Fibroblast of skin of back (primary cell): ENCODE measurements around the gene MUC13. TPM values are rescaled to one million over a fixed set of nuclear protein-coding genes. Genes with fewer than 3 reads are reported as not detected.
A peak's percentile ranks its signal among the peaks of the same experiment; 100 is the strongest.
"Not testable (repeated sequence)": the region's sequence is repeated elsewhere in the genome, so short reads cannot be mapped to it uniquely, and the experiment has no call there.

Experiments
- DNase-seq: peaks from one replicate; pipeline ENCODE4 v3.0.0-alpha.2; 2013
- polyA plus RNA-seq, 2 experiments: library from polyadenylated mRNA; unstranded; fragments of 120-200 nt; gene quantifications; one replicate each; pipeline ENCODE4 v1.2.1, GENCODE V29; 2013; ENCODE audit not compliant: insufficient read length in 2 of 2

Gene MUC13
- not detected for polyA plus RNA-seq (2013, experiment 1 of 2; ENCODE audit: insufficient read length)
- not detected for polyA plus RNA-seq (2013, experiment 2 of 2; ENCODE audit: insufficient read length)

DNA sequence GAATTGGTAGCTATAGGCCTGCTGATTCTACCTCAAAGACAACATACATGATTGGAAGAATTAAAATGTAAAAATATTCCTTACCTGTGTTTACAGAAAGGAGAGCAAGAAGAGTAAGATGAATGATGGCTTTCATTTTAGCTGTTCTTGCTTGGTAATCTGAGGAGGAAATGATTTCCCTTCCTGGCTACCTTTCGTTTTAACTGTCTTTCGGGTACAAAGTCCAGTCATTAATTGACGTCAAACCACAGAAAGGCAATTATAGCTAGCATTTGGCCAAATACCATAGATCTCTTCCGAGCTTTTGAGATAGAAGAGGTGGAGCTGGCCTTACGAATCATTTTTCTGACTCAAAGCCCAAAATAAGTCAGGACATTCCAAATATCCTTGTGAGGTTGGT, at the start of gene MUC13:
Gene MUC13 (minus strand): TSS at position 175 of the 400 bp plus-strand sequence. CDS start 39 bp downstream, at position 136.
- DNase-seq: no peak

DNA sequence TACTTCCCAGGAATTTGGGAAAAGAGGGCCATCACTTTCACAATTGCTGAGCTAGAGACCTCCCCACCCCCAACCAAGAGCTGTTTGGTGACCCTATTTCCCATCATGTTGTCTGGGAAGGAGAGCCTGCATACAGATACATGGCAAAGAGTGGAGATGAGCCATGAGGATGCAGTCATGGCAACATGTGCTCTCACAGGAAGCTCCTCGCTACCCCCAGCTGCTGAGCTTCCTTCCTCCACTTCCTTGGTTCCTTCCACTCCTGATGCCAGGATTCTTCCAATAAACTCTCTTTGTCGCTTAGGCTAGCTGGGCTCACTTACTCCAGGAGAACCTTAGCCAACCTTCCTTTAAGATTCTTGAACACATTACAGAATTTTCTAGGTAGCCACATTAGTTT, 48.3 kb upstream of the MUC13 start:
- DNase-seq: no peak

GRCh38 chr3:124981472-124981871, 46.9 kb upstream of the MUC13 start:
- DNase-seq: no peak

DNA sequence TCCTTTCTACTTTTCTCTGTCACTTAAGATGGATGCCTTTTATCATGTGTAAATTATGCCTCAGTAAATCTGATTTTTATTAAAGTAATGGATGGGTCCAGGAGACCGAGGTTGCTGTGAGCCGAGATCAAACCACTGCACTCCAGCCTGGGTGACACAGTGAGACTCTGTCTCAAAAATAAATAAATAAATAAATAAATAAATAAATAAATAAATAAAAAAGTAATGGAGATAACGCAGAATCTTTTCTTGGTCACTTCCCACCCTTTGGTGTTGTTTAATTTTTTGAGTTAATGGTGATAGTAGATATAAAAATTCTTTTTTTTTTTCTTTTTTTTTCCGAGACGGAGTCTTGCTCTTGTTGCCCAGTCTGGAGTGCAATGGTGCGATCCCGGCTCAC, 44.1 kb upstream of the MUC13 start:
- DNase-seq: no peak

DNA sequence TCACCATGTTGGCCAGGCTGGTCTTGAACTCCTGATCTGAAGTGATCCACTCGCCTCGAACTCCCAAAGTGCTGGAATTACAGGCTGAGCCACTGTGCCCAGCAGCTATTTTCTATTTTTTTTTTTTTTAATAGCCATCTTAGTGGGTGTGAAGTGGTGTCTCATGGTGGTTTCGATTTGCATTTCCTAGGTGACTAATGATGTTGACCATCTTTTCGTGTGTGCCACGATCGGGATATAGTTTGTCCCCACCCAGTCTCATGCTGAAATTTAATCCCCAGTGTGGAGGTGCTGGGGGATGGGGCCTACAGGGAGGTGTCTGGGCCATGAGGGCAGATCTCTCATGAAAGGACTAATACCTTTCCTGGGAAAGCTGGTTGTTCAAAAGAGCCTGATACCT, 41.8 kb upstream of the MUC13 start:
- DNase-seq: no peak

GRCh38 chr3:124974691-124975090, 40.1 kb upstream of the MUC13 start:
- no peak for DNase-seq

- DNase-seq: no peak
These were observed 38.7 kb upstream of the MUC13 start for GRCh38 chr3:124973290-124973689.

DNA sequence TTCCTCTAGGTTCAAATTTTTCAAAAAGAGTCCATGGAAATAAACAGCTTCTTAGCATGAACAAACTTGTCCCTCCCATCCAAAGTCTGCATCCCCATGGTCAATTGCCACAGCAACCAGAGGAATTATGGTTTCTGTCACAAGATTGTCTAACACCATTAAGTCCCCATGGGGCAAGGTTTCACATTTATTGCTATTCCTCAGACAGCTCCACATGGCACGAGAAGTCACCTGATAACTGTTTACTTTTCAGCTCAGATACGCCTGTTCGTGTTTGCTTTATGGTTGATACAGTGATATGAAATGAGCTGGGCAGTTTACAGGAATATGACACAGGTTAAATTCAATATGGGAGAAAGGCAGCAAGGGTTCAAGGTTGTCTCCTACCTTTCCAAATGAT, 37.9 kb upstream of the MUC13 start:
- DNase-seq: no peak

DNA sequence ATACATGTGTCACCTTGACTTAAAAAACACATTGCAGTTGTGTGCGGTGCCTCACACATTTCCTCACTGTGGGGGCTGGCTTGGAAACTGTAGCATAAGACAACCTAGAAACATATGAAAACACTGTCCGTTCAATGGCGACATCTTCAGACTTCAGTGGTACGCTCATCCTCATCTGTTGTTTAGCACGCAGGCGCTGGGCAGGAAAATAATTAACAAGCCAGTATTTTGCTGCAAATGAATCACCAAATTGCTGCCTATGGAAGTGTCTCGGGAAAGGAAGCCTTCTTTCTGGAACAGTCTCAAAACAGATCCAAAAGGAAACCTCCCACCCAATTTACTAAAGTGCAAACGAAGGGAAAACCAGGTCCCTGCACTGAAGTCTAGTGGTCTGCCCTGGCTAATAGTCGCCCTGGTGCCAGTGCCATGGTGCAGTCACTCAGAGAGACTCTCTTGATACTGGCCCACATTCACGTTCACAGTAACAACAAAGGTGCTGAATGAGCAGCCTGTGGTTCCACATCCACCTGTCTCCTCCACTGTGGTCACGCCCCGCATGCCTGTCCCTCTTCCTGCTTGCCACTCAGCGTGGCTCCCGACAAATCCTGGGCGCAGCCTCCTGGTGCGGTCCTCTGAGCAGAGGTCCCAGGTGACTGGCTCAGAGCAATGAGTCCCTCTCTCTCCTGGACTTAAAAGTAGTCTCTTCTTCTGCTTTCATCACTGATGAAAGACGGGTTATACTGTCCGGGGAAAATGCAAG, 35.6 kb upstream of the MUC13 start:
- DNase-seq: no peak

- DNase-seq: no peak
These were observed 34.6 kb upstream of the MUC13 start for GRCh38 chr3:124969190-124969589.

DNA sequence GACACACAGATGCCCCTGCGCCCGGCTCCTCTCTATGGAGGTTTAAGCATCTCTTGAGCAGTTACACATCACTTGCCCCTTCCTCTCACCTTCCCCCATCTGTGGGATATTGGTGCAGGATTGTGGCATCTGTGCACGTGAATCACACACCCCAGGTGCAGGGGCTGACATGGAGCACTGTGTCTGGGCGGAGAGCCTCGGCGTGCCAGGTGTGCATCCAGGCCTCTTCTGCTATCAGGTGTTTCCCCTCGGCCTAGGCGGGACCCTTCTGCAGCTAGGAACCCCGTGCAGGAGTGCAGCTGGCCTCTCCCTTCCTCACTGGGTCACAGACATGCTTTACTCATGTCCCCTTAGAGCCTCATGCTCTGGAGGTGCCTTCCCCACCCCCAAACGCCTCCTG, 33.4 kb upstream of the MUC13 start:
- no peak for DNase-seq

- peak; percentile 21 for DNase-seq
These were observed 32.2 kb upstream of the MUC13 start for GRCh38 chr3:124966521-124967445.

- DNase-seq: no peak
These were observed 30.9 kb upstream of the MUC13 start for GRCh38 chr3:124965413-124965812.

GRCh38 chr3:124964387-124964786, 29.8 kb upstream of the MUC13 start:
- peak; percentile 47 for DNase-seq

GRCh38 chr3:124963755-124964154, 29.2 kb upstream of the MUC13 start:
- no peak for DNase-seq

DNA sequence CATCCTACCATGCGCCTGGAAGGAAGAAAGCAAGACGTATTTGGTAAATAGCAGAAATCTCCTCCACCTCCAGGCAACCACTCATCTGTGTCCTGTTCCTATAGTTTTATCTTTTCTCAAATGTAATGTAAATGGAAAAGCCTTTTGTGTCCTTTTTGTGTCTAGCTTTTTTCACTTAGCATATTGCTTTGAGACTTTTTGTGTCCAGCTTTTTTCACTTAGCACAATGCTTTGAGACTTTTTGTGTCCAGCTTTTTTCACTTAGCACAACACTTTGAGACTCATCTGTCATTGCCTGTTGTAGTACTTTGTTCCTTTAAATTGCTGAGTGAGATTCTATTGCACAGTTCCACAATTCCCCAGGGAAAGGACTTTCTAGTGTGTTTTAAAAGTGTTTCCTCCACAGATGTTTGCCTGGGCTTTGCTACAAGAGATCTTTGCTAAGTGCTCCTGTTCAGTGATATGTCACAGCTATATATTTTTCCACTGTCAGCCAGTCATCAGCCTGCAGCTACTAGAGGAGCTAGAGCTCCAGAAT, 27.9 kb upstream of the MUC13 start:
- DNase-seq: peak; percentile 36

- no peak for DNase-seq
These were observed 26.1 kb upstream of the MUC13 start for GRCh38 chr3:124960698-124961097.

- DNase-seq: no peak
These were observed 25.6 kb upstream of the MUC13 start for GRCh38 chr3:124960105-124960504.

DNA sequence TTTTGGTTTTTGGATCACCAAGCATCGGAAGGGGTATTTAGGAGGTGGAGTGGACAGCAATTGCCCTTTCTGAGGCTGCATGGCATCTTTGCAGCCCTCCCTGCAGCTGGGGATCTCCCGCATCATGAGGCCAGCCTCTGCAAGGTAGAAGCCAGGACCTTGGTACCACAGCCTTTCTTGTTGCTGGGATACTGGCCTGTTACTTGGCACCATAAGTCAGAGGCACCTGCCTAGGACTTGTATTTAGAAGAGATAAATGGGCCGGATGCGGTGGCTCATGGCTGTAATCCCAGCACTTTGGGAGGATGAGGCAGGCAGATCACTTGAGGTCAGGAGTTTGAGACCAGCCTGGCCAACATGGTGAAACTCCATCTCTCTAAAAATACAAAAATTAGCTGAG, 23.4 kb upstream of the MUC13 start:
- DNase-seq: not testable (repeated sequence)

DNA sequence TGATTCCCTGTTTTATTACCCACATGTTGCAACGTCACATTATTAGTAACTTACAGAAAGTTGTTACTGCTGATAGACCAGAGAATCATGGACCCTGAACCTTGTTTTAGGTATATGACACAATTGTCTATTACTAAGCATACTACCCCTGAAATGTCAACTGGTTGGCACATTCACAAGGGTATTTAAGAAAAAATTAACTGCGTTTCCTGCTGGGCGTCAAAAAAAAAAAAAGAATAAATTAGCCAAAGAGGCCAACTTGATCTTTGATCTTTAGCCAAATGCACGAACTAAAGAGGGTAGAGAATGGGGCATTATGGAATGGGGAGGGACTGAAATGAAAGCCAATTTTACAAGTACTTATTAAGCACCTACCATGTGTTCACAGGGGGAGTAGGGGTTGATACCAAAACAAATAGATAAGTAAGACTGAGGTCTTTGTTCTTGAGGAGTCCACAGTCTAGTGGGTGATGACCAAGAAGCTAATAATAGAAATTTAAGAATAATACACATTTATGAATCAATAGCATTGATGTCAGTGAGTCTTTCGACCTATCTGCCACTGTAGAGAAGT, 17.8 kb upstream of the MUC13 start:
- no peak for DNase-seq

DNA sequence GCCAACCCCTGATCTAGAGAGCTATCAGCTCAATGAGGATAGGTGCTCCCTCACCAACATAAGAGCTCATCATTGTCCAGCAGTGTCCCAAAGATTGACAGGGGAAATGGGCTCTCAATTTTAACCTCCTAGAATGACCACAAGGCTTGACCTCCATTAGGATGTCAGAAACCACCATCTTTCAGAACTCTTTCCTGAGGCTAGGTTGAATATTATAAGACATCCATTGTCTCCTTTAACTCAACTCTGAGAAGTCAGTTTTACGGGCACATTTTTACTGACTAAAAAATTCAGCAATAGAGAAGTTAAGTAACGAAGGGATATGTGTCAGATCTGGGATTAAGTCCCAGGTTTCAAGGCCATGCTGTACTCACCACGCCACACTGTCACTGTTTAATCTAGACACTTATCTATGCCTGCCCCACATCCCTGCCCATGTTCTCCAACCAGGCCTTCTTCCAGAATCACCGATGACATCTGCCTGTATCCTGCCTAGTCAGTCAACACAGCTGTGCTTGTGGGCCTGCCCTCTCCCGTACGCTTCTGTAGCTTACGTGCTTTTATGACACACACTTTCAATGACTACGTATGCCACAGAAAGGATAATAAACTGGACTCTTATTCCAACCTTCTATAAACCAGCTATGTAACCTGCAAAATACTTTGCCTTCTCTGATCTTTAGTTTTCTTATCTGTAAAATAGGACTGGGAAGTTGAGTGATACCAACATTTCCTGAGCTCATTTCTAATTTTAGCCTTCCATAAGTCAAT, 17.1 kb upstream of the MUC13 start:
- DNase-seq: peak; percentile 20

DNA sequence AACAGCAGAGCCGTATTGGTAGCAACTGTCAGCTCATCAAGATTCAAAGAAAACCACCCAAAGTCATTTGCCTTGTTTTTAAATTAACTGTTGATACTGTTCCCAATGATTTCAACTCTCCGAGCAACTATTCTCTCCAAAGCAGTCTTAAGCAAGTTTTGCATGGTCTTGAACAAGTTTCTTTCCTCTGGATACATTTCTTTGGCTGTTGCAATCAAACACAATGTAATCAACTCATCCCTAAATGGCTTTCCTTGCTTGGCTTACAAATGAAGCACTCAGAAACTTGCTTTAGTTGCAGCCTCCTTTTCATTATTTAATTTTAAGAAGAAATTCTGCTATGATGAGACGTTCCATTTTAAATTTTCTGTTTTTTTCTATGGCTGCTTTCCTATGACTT, 15.5 kb upstream of the MUC13 start:
- DNase-seq: no peak
